ENCODE measurements around the gene GDF10.

DNA sequence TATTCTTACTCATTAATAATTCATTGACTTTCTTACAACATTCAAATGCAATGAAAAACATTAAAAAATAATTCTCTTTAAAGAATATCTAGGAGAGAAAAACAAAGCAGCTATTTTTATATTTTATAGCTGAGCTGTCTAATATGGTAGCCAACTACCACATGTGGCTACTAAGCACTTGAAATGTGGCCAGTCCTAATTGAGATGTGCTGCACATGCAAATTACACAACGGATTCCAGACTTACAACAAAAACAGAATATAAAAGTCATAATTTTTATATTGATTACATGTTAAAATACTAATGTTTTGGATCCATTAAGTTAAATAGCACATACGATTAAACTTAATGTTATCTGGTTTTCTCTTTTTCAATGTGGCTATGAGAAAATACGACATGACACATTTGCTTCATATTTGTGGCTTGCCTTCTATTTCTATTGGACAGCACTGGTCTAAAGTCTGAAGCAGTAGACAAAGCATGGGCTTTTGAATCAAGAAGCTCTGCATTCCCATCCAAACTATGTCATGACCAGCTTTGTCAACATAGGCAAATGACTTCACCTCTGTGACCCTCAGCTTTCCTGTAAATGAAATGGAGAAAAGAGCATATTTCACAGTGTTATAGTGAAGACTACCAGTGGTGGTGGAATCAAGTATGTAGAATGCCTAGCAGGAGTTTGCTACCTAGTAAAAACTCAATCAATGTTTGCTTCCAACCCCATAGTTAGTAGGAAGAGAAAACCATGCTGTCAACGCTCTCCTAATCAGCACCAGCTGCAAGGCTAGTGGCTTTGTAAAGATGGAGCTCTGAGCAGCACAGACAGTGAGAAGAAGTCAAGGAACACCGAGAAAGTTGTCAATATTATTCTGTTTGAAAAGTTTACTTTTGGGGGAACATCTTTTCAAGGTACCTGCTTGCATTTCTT, 37.1 kb upstream of the GDF10 start:
- TF ChIP-seq EZH2 (optimal IDR thresholded peaks at IDR 0.05; ENCODE audit: low read depth, low read length) = no peak
- TF ChIP-seq CTCF (IDR thresholded peaks at IDR 0.05; ENCODE audit: low read length) = no peak
- no peak for TF ChIP-seq EZH2phosphoT487 (IDR thresholded peaks at IDR 0.05; ENCODE audit: low read length)
